ENCODE measurements around the gene ALAD. TPM values are rescaled to one million over a fixed set of nuclear protein-coding genes. Genes with fewer than 3 reads are reported as not detected.

The ALAD gene
- total and polyA plus RNA-seq, 9 of the 15 experiments (the other 6 are each of a cell fraction or from before 2014, with no cell fraction given): 1.3 to 12.7 (median 6.8) TPM

GRCh38 chr9:113341712-113342410 lies 59.2 kb downstream of the ALAD start:
- no peak overlapping the region for H3K4me2 ChIP-seq (ENCODE audit: insufficient read depth, low read length)
- H3K4me3 ChIP-seq: no peak overlapping the region
- H2AFZ ChIP-seq (ENCODE audit: low read depth, low read length): peak overlapping the region; percentile 3
- no peaks in the 10 kb centered on the region for H4K20me1 ChIP-seq (replicated peaks; ENCODE audit: control insufficient read depth, insufficient read depth, low read length)
- ATAC-seq (no peak), FAIRE-seq (no peak), DNase-seq (ENCODE audit: extremely low read depth in 1 of 4, low spot score in 3 of 4) (peak in 1 of 4 experiments; percentile 47)
- 44% methylated on average over 9 of the region's 9 CpGs for WGBS (ENCODE audit: insufficient coverage, low coverage, missing lambda C conversion rate)
- POLR2A ChIA-PET: interaction anchor here (0.6 to 1.6 kb wide), 2 partner anchors 20 to 1171 kb away, joined by 3 to 4 read pairs; no protein-coding TSS in a partner anchor
- no peaks in the 10 kb centered on the region for H3K9me1 ChIP-seq (ENCODE audit: control insufficient read depth, insufficient read depth, low read length)
- H3K27me3 ChIP-seq (ENCODE audit: control insufficient read depth in 2 of 2, insufficient read depth in 2 of 2, low read length in 2 of 2): no peaks in the 10 kb centered on the region
- H3K4me1 ChIP-seq (replicated peaks in 1 of 2; ENCODE audit: control insufficient read depth in 2 of 2, insufficient read depth in 2 of 2, low read length in 2 of 2): peaks cover 13 to 16% of the 10 kb centered on the region in 2 experiments; a peak in 4 of 5 replicates
- CTCF ChIA-PET (ENCODE audit: low intra/inter-chr PET ratio): no interaction called here
- intact Hi-C loops (cut with micrococcal nuclease): no loop called here
- in situ Hi-C loops (cut with MboI): no loop called here
- no peak overlapping the region for H3K27ac ChIP-seq (ENCODE audit: extremely low read depth, low read depth, low read length)
- H3K9ac ChIP-seq (ENCODE audit: insufficient read depth in 1 of 2, low read depth in 2 of 2, low read length in 2 of 2): no peak overlapping the region
- H3K36me3 ChIP-seq (ENCODE audit: control insufficient read depth, insufficient read depth, low read length): no peaks in the 10 kb centered on the region
- BruUV-seq (replicated peaks): no TSS peak
- no peaks in the 10 kb centered on the region for H3K9me3 ChIP-seq (replicated peaks; ENCODE audit: control insufficient read depth, insufficient read depth, low read depth, low read length)
- no peak for TF ChIP-seq BRD9 (IDR thresholded peaks at IDR 0.05; ENCODE audit: low read depth, partially characterized antibody)
- TF ChIP-seq CREM (IDR thresholded peaks at IDR 0.05; ENCODE audit: low read depth): no peak
- TF ChIP-seq, protein P1, sequence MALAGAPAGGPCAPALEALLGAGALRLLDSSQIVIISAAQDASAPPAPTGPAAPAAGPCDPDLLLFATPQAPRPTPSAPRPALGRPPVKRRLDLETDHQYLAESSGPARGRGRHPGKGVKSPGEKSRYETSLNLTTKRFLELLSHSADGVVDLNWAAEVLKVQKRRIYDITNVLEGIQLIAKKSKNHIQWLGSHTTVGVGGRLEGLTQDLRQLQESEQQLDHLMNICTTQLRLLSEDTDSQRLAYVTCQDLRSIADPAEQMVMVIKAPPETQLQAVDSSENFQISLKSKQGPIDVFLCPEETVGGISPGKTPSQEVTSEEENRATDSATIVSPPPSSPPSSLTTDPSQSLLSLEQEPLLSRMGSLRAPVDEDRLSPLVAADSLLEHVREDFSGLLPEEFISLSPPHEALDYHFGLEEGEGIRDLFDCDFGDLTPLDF (CRISPR knock-in tag; IDR thresholded peaks at IDR 0.05): no peak
- TF ChIP-seq FOSL1 (tag; conservative IDR thresholded peaks at IDR 0.05): 0 out of 2 replicates have a peak, but pooled peaks have one; percentile 31
- TF ChIP-seq ZZZ3 (IDR thresholded peaks at IDR 0.05): no peak
- TF ChIP-seq VEZF1 (CRISPR knock-in tag; IDR thresholded peaks at IDR 0.05): no peak
- no peak for TF ChIP-seq NFXL1 (CRISPR knock-in tag; IDR thresholded peaks at IDR 0.05)
- TF ChIP-seq NFATC3 (IDR thresholded peaks at IDR 0.05): no peak
- TF ChIP-seq MYBL2 (IDR thresholded peaks at IDR 0.05; ENCODE audit: low read depth): no peak
- no peak for TF ChIP-seq MYBL2 (CRISPR knock-in tag; IDR thresholded peaks at IDR 0.05; ENCODE audit: borderline replicate concordance)
- TF ChIP-seq ZBTB1 (CRISPR knock-in tag; IDR thresholded peaks at IDR 0.05; ENCODE audit: borderline replicate concordance, low read depth): no peak
- peak; percentile 99 for TF ChIP-seq NFIC (IDR thresholded peaks at IDR 0.05)
- no peak for TF ChIP-seq KAT2B (IDR thresholded peaks at IDR 0.05; ENCODE audit: low read depth, low read length)
- TF ChIP-seq NFIX (CRISPR knock-in tag; IDR thresholded peaks at IDR 0.05; ENCODE audit: low read depth): peak; percentile 91
- TF ChIP-seq PPARD (CRISPR knock-in tag; IDR thresholded peaks at IDR 0.05): no peak
- TF ChIP-seq, protein P2, sequence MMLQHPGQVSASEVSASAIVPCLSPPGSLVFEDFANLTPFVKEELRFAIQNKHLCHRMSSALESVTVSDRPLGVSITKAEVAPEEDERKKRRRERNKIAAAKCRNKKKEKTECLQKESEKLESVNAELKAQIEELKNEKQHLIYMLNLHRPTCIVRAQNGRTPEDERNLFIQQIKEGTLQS (IDR thresholded peaks at IDR 0.05): peak; percentile 30; the same call in 1 of the 2 replicates
- TF ChIP-seq, protein P2 (CRISPR knock-in tag; conservative IDR thresholded peaks at IDR 0.05): no peak
- no peaks in the 10 kb centered on the region for H3K79me2 ChIP-seq (ENCODE audit: control insufficient read depth, insufficient read depth, low read length)
